HepG2 (cell line): ENCODE results near the gene SMARCD1. TPM values are rescaled to one million over a fixed set of nuclear protein-coding genes. Genes with fewer than 3 reads are reported as not detected.

ENCODE experiments used
- ATAC-seq: fragments of 200-7000 bp; cut with Tn5 transposase; 3 replicates; pipeline ENCODE4 v1.9.1; 2020; ENCODE audit warnings: mild to moderate bottlenecking, moderate library complexity
- BruUV-seq: library from RNA; stranded (reverse); fragments of 400-500 nt; replicated peaks from 2 replicates; lab custom pipeline; 2021; lab: Mats Ljungman, UMichigan
- CTCF ChIA-PET: fragments of 300-600 bp; formaldehyde crosslinking; extraction: SDS; loops from one replicate; lab custom pipeline; 2021; ENCODE audit warnings: low total read pairs, inconsistent platforms, low intra/inter-chr PET ratio; lab: Yijun Ruan, JAX
- POLR2A ChIA-PET: fragments of 350-600 bp; sonication (Branson Sonifier 250); formaldehyde crosslinking; loops from one replicate; lab custom pipeline; 2020; ENCODE audit warnings: antibody characterized with exemption, inconsistent platforms; lab: Yijun Ruan, JAX
- DNase-seq: peaks from one replicate; pipeline ENCODE4 v3.0.0-alpha.2; 2015; ENCODE audit warnings: low spot score
- FAIRE-seq: peaks from 3 replicates; lab custom pipeline; 2011; peaks lifted over from hg19 to GRCh38; lab: Jason Lieb, UNC
- H2AFZ ChIP-seq: one replicate; pipeline ENCODE4 v1.6.1; 2011; ENCODE audit warnings: low read length, inconsistent platforms
- H3K27ac ChIP-seq: fragments of 300-600 bp; 3 replicates; pipeline ENCODE4 v1.8.0; 2011; ENCODE audit warnings: mixed run types, mild to moderate bottlenecking, mixed read lengths, low read length, inconsistent platforms; ENCODE audit not compliant: insufficient read depth; ENCODE audit errors: extremely low read length
- H3K27me3 ChIP-seq, 2 experiments: fragments of 200-600 bp in 1 of 2; 2 replicates in 1 of 2; 3 replicates in 1 of 2; pipeline versions ENCODE4 v1.6.0 to v1.8.0; 2011; ENCODE audit warnings: low read length in 2 of 2, mild to moderate bottlenecking in 2 of 2, moderate library complexity in 2 of 2, inconsistent platforms in 1 of 2; ENCODE audit not compliant: insufficient read depth in 2 of 2, control insufficient read depth in 1 of 2
- H3K36me3 ChIP-seq, 2 experiments: fragments of 200-600 bp in 1 of 2; replicated peaks in 1 of 2; 2 replicates in 1 of 2; 3 replicates in 1 of 2; pipeline versions ENCODE4 v1.5.1 to v1.8.0; 2011; ENCODE audit warnings: low read length in 2 of 2, inconsistent platforms in 1 of 2; ENCODE audit not compliant: insufficient read depth in 2 of 2, control insufficient read depth in 1 of 2
- H3K4me1 ChIP-seq: 2 replicates; pipeline ENCODE4 v1.5.1; 2012; ENCODE audit warnings: low read length, inconsistent platforms; ENCODE audit not compliant: insufficient read depth
- H3K4me2 ChIP-seq: 2 replicates; pipeline ENCODE4 v1.6.0; 2011; ENCODE audit warnings: low read depth, low read length, inconsistent platforms
- H3K4me3 ChIP-seq, 3 experiments: fragments of 200-600 bp in 1 of 3; sonication (generic), shearing (Covaris generic) in 1 of 3; replicated peaks in 1 of 3; 2 replicates each; pipeline ENCODE4 v1.5.1; 2011 to 2016; ENCODE audit warnings: low read length in 3 of 3, inconsistent platforms in 2 of 3, low read depth in 2 of 3, mild to moderate bottlenecking in 2 of 3, control low read depth in 1 of 3, mixed read lengths in 1 of 3; ENCODE audit not compliant: insufficient read depth in 1 of 3
- H3K79me2 ChIP-seq: one replicate; pipeline ENCODE4 v1.6.1; 2011; ENCODE audit warnings: low read length, inconsistent platforms; ENCODE audit not compliant: insufficient read depth
- H3K9ac ChIP-seq: 2 replicates; pipeline ENCODE4 v1.6.0; 2011; ENCODE audit warnings: mild to moderate bottlenecking, low read depth, low read length, inconsistent platforms; ENCODE audit not compliant: insufficient read depth
- H3K9me3 ChIP-seq: 2 replicates; pipeline ENCODE4 v1.5.1; 2012; ENCODE audit warnings: mild to moderate bottlenecking, low read length
- H4K20me1 ChIP-seq: 2 replicates; pipeline ENCODE4 v1.6.0; 2011; ENCODE audit warnings: inconsistent platforms, mild to moderate bottlenecking, low read length, moderate library complexity; ENCODE audit not compliant: insufficient read depth
- CBX1 ChIP-seq: IDR thresholded peaks from one replicate; pipeline ENCODE4 v1.6.1; 2016; ENCODE audit warnings: antibody characterized with exemption, low read depth
- ELF3 ChIP-seq: IDR thresholded peaks from 2 replicates; pipeline ENCODE4 v1.6.1; 2016; ENCODE audit warnings: missing genetic modification reagents, missing compliant biosample characterization
- FOXO1 ChIP-seq: sonication (generic); formaldehyde crosslinking; IDR thresholded peaks from 2 replicates; pipeline ENCODE4 v1.4.0; 2020; ENCODE audit warnings: missing genetic modification reagents
- HMG20A ChIP-seq: IDR thresholded peaks from 2 replicates; pipeline ENCODE4 v1.6.1; 2016; ENCODE audit warnings: borderline replicate concordance
- HNRNPK ChIP-seq: fragments of 200-400 bp; formaldehyde crosslinking; IDR thresholded peaks from 2 replicates; pipeline ENCODE4 v1.6.1; 2018; ENCODE audit warnings: low read length, low read depth, moderate library complexity, mild to moderate bottlenecking; ENCODE audit not compliant: poor library complexity, severe bottlenecking
- MEF2D ChIP-seq: sonication (generic); formaldehyde crosslinking; IDR thresholded peaks from 2 replicates; pipeline ENCODE4 v1.5.1; 2020; ENCODE audit warnings: mild to moderate bottlenecking, missing genetic modification reagents
- NCOA2 ChIP-seq: sonication (generic); formaldehyde crosslinking; IDR thresholded peaks from 2 replicates; pipeline ENCODE4 v1.8.0; 2022; ENCODE audit warnings: inconsistent platforms
- NR2F1 ChIP-seq, 2 experiments: fragments of 450-650 bp in 1 of 2; formaldehyde crosslinking in 1 of 2; IDR thresholded peaks; 2 replicates each; pipeline versions ENCODE4 v1.5.0 to v1.6.1; 2016 to 2020; ENCODE audit warnings: mild to moderate bottlenecking in 1 of 2, missing compliant biosample characterization in 1 of 2, missing genetic modification reagents in 1 of 2, moderate library complexity in 1 of 2
- PLRG1 ChIP-seq: fragments of 450-650 bp; conservative IDR thresholded peaks from 2 replicates; pipeline ENCODE4 v1.6.1; 2016
- POLR2AphosphoS5 ChIP-seq: IDR thresholded peaks from 2 replicates; pipeline ENCODE4 v1.6.1; 2012; ENCODE audit warnings: low read depth, low read length
- RFX5 ChIP-seq: IDR thresholded peaks from 2 replicates; pipeline ENCODE4 v1.6.1; 2011; ENCODE audit warnings: low read depth, low read length, improper control_type of control experiment
- SMC3 ChIP-seq: IDR thresholded peaks from 2 replicates; pipeline ENCODE4 v1.6.1; 2011; ENCODE audit warnings: low read length, improper control_type of control experiment
- THAP11 ChIP-seq: IDR thresholded peaks from 2 replicates; pipeline ENCODE4 v1.6.1; 2016; ENCODE audit warnings: missing biosample characterization, missing genetic modification reagents
- ZFY ChIP-seq: sonication (generic); formaldehyde crosslinking; IDR thresholded peaks from 2 replicates; pipeline ENCODE4 v1.4.0; 2020; ENCODE audit warnings: missing genetic modification reagents
- ZNF879 ChIP-seq: sonication (generic); formaldehyde crosslinking; IDR thresholded peaks from 2 replicates; pipeline ENCODE4 v1.8.1; 2023; ENCODE audit warnings: missing genetic modification reagents
- ZSCAN31 ChIP-seq: sonication (generic); formaldehyde crosslinking; IDR thresholded peaks from 2 replicates; pipeline ENCODE4 v1.5.0; 2020; ENCODE audit warnings: low read depth, mild to moderate bottlenecking, missing genetic modification reagents
- WGBS: methylation state at CpG from one replicate; pipeline ENCODE4 v1.1.6; 2017; ENCODE audit warnings: low lambda C conversion rate; 5-methylcytosine and 5-hydroxymethylcytosine counted together
- in situ Hi-C: cut with HindIII; loops from 2 replicates; pipeline ENCODE4 v1.10.0; 2017; ENCODE audit warnings: low pct_unique_long_range_greater_than_20kb; ENCODE audit not compliant: extremely low pct_ligation_motif_present
- intact Hi-C: fragments of 100-400 bp; cut with micrococcal nuclease; formaldehyde crosslinking; loops from one replicate; pipeline ENCODE4 v1.10.0; 2022; ENCODE audit not compliant: unreplicated experiment
- polyA plus RNA-seq, 8 experiments: library from polyadenylated mRNA; depleted of rRNA in 3 of 8; stranded (reverse) in 7 of 8; unstranded in 1 of 8; fragments of >200 nt; fragmentation: Illumina TruSeq in 4 of 8; extraction: Trizol in 4 of 8; gene quantifications; 2 replicates each; pipeline versions ENCODE4 v1.2.1 to v1.2.3, GENCODE V29; 2011 to 2016; ENCODE audit warnings: low read depth in 4 of 8, missing spikeins in 1 of 8, mixed read lengths in 1 of 8; ENCODE audit not compliant: insufficient read depth in 1 of 8
- total RNA-seq, 5 experiments: library from RNA; depleted of rRNA; stranded (reverse); fragments of >200 nt; fragmentation: Illumina TruSeq; extraction: Trizol; gene quantifications; 2 replicates each; pipeline ENCODE4 v1.2.3, GENCODE V29; 2016; ENCODE audit warnings: low read depth in 1 of 5
- TF ChIP-seq, protein P1 (sequence below): sonication (generic); formaldehyde crosslinking; IDR thresholded peaks from 2 replicates; pipeline ENCODE4 v1.5.0; 2020; ENCODE audit warnings: mild to moderate bottlenecking, low read depth, missing genetic modification reagents, borderline replicate concordance
- TF ChIP-seq, protein P2 (sequence below): IDR thresholded peaks from 2 replicates; pipeline ENCODE4 v1.6.1; 2018; ENCODE audit warnings: missing genetic modification reagents

Gene SMARCD1
- total and polyA plus RNA-seq, 2 of the 13 experiments (the other 11 are each of a cell fraction or from before 2014, with no cell fraction given): 51.7 to 54.6 TPM

DNA sequence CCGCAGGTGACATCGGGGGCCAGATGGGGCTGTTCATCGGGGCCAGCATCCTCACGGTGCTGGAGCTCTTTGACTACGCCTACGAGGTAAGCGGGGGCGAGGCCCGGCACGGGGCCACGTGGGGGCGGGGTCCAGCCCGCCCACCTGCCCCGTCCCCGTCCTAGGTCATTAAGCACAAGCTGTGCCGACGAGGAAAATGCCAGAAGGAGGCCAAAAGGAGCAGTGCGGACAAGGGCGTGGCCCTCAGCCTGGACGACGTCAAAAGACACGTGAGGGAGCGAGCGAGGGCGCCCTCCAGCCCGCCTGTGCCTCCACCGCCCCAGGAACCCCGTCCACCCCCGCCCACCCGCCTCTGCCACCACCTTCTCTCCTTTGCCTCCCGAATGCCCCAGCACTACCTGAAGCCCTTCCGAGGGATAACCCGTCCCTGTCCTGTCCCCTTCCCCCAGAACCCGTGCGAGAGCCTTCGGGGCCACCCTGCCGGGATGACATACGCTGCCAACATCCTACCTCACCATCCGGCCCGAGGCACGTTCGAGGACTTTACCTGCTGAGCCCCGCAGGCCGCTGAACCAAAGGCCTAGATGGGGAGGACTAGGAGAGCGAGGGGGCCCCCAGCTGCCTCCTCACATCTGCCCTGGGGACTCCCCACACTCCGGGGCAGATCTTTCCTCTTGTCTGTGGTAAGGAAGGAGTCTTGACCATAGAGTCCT, 3.9 kb upstream of the SMARCD1 start:
- CTCF ChIA-PET: no interaction called here
- no peak overlapping the region for H3K4me3 ChIP-seq
- intact Hi-C loops: no loop called here
- 0 out of 2 replicates have a peak overlapping the region, but pooled peaks have one; percentile 50 for H3K9ac ChIP-seq
- no peak for FAIRE-seq
- no peaks in the 10 kb centered on the region for H3K27me3 ChIP-seq
- TF ChIP-seq ZNF879 (CRISPR knock-in tag) (no peak), HMG20A (CRISPR knock-in tag) (no peak), CBX1 (no peak), HNRNPK (peak; percentile 9)
- TF ChIP-seq, all 625 proteins: peak for 1
- no peak for ATAC-seq
- POLR2A ChIA-PET: interaction anchor here (0.5 to 7.4 kb wide), 3 partner anchors 23 to 46 kb away, joined by 3 to 265 read pairs (median 35); partner anchors contain the start of genes COX14 and GPD1
- DNase-seq: no peak
- Histone ChIP-seq H3K4me1 (peaks cover 67% of the 10 kb centered on the region), H3K4me2 (peak overlapping the region; percentile 68; the same call in 1 of the 2 replicates), H3K79me2 (peaks cover 10% of the 10 kb centered on the region), H3K9me3 (no peaks in the 10 kb centered on the region), H3K27ac (no peak overlapping the region), H3K36me3 (no peaks in the 10 kb centered on the region), H2AFZ (no peak overlapping the region), H4K20me1 (peaks cover 4% of the 10 kb centered on the region; the same call in 1 of the 2 replicates)
- 92% methylated on average over 36 of the region's 46 CpGs for WGBS
- no TSS peak for BruUV-seq
- in situ Hi-C loops: no loop called here

DNA sequence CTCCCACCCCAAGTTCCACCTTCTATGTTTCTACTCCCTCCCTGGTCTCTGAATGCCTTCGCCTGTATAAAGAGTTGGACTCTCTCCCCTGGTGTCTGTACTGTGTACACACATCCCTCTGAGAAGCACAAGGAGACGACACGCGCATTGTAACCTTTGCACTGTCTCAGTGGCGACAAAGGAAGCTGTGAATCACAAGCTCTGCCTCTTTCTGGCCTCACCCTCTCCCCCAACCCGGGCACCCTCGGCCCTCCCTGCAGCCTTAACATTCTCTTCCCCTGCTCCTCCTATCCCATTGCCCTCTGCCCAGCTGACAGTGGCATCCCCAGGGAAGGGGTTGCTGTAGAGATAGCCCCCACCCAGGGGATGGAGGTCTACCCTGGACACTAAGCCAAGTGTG, 2.5 kb upstream of the SMARCD1 start:
- H4K20me1 ChIP-seq: peaks cover 4% of the 10 kb centered on the region; the same call in 1 of the 2 replicates
- DNase-seq: peak; percentile 89
- H3K4me2 ChIP-seq: peak overlapping the region; percentile 68
- H3K9ac ChIP-seq: peak overlapping the region; percentile 50
- H3K36me3 ChIP-seq: peaks cover 4 to 9% of the 10 kb centered on the region in 2 experiments; a peak in 2 of 5 replicates
- WGBS: 2% methylated on average over 7 of the region's 7 CpGs
- BruUV-seq: no TSS peak
- CTCF ChIA-PET: no interaction called here
- peak overlapping the region; percentile 29 to 59 (median 31); a peak in 5 of 6 replicates for H3K4me3 ChIP-seq
- POLR2A ChIA-PET: interaction anchor here (0.6 to 7.4 kb wide), 16 partner anchors 8 to 422 kb away, joined by 3 to 265 read pairs (median 4); partner anchors contain the start of genes CERS5, COX14, DIP2B and GPD1
- H3K79me2 ChIP-seq: peaks cover 11% of the 10 kb centered on the region
- no peaks in the 10 kb centered on the region for H3K27me3 ChIP-seq
- H3K27ac ChIP-seq: peak overlapping the region; percentile 62
- H3K9me3 ChIP-seq: no peaks in the 10 kb centered on the region
- peak; percentile 91 for FAIRE-seq
- in situ Hi-C loops (no loop called here), intact Hi-C loops (no loop called here)
- H3K4me1 ChIP-seq: peaks cover 71% of the 10 kb centered on the region
- peak; percentile 52 for ATAC-seq
- H2AFZ ChIP-seq: no peak overlapping the region
- TF ChIP-seq SMC3 (no peak), NCOA2 (peak; percentile 41; the same call in 1 of the 2 replicates), THAP11 (peak; percentile 72), RFX5 (0 out of 2 replicates have a peak, but pooled peaks have one; percentile 16), NR2F1 (CRISPR knock-in tag; IDR thresholded peaks at IDR 0.05) (peak in 1 of 2 experiments; percentile 34; a peak in 1 of 4 replicates), POLR2AphosphoS5 (peak; percentile 48; the same call in 1 of the 2 replicates), PLRG1 (no peak), ELF3 (peak; percentile 56), FOXO1 (CRISPR knock-in tag) (peak; percentile 28; the same call in 1 of the 2 replicates), ZSCAN31 (0 out of 2 replicates have a peak, but pooled peaks have one; percentile 57), ZFY (CRISPR knock-in tag) (peak; percentile 28; the same call in 1 of the 2 replicates), MEF2D (no peak)
- TF ChIP-seq, protein P1, sequence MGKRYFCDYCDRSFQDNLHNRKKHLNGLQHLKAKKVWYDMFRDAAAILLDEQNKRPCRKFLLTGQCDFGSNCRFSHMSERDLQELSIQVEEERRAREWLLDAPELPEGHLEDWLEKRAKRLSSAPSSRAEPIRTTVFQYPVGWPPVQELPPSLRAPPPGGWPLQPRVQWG (CRISPR knock-in tag): no peak
- TF ChIP-seq, protein P2, sequence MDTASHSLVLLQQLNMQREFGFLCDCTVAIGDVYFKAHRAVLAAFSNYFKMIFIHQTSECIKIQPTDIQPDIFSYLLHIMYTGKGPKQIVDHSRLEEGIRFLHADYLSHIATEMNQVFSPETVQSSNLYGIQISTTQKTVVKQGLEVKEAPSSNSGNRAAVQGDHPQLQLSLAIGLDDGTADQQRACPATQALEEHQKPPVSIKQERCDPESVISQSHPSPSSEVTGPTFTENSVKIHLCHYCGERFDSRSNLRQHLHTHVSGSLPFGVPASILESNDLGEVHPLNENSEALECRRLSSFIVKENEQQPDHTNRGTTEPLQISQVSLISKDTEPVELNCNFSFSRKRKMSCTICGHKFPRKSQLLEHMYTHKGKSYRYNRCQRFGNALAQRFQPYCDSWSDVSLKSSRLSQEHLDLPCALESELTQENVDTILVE (CRISPR knock-in tag): 0 out of 2 replicates have a peak, but pooled peaks have one; percentile 29
